ENCODE measurements around the gene NELL2.
"Not testable (repeated sequence)": the region's sequence is repeated elsewhere in the genome, so short reads cannot be mapped to it uniquely, and the experiment has no call there.

NELL2 gene

DNA sequence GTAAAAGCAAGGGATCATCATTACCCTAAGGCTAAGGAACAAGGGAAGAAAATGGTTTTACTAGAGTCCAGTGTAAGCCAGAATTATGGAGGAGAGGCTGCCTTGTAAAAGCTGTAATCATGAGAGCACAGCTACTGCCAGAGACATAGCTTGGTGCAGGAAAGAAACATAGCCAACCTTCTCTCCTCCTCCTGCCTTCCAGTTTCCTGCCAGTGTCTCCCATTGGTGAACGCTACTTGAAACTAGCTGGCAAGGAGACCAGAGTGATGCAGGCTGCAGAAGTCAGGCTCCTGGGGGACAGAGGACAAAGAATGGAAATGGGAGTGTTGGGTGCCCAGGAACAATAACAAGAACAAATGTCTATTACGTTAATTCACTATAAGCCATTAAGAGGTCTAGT lies 158.5 kb downstream of the NELL2 start:
- H3K4me3 ChIP-seq (ENCODE audit: low read length): no peak overlapping the region
- peaks cover 9% of the 10 kb centered on the region for H3K4me1 ChIP-seq (ENCODE audit: control insufficient read depth, low read depth, low read length)
- no peaks in the 10 kb centered on the region for H3K36me3 ChIP-seq (ENCODE audit: control insufficient read depth, low read depth, low read length)
- H3K27me3 ChIP-seq (ENCODE audit: control insufficient read depth, insufficient read depth, low read length): no peaks in the 10 kb centered on the region
- no peaks in the 10 kb centered on the region for H3K9me3 ChIP-seq (ENCODE audit: control insufficient read depth, low read depth, low read length)
- H3K9ac ChIP-seq (ENCODE audit: low read length): no peak overlapping the region
- no peak overlapping the region for H3K27ac ChIP-seq (ENCODE audit: low read length)

DNA sequence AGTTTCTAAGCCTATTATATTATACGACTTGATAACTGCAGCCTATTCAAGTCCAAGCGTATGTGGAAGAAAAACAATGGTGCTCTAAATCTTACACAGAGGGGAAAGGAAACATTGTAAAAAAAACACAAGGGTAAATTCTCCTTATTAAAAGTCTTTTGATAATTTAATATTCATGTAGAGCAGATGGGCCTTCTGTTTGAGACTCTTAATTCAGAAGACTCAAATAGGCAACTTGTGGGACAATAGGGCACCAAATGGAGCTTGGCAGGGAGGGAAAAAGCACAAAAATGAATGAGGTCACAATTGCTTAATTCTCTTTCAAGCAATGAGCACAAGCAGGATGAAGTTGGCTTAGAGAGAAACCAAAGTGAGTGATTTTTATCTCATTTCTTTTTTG lies 159.4 kb downstream of the NELL2 start:
- peaks cover 9% of the 10 kb centered on the region for H3K4me1 ChIP-seq (ENCODE audit: control insufficient read depth, low read depth, low read length)

DNA sequence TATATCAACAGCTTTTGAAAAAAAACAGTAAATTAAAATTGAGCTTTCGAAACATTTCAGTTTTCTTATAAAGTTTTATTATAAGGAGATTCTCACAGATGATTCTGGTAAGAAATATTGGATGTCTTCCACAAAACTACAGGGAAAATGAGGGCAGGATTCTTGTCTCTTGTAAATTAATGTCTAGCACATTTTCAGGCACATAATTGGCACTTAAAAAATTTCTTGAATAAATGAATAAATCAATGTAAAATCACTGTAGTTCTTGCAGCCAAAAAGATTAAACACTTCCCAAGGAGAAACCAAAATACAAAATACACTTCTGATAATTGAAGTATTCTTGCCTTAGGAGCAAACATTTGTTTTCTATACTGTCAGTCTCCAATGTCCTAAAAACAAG lies 164.4 kb downstream of the NELL2 start:
- no peak overlapping the region for H3K4me3 ChIP-seq (ENCODE audit: low read length)
- H3K4me1 ChIP-seq (ENCODE audit: control insufficient read depth, low read depth, low read length): no peaks in the 10 kb centered on the region
- H3K9me3 ChIP-seq (ENCODE audit: control insufficient read depth, low read depth, low read length): no peaks in the 10 kb centered on the region
- no peak overlapping the region for H3K9ac ChIP-seq (ENCODE audit: low read length)
- H3K27ac ChIP-seq (ENCODE audit: low read length): no peak overlapping the region
- no peaks in the 10 kb centered on the region for H3K27me3 ChIP-seq (ENCODE audit: control insufficient read depth, insufficient read depth, low read length)
- no peaks in the 10 kb centered on the region for H3K36me3 ChIP-seq (ENCODE audit: control insufficient read depth, low read depth, low read length)

More for the DNA sequence above, 159.4 kb downstream of the NELL2 start:
- no peak overlapping the region for H3K9ac ChIP-seq (ENCODE audit: low read length)
- no peak overlapping the region for H3K4me3 ChIP-seq (ENCODE audit: low read length)
- H3K27me3 ChIP-seq (ENCODE audit: control insufficient read depth, insufficient read depth, low read length): no peaks in the 10 kb centered on the region
- no peaks in the 10 kb centered on the region for H3K9me3 ChIP-seq (ENCODE audit: control insufficient read depth, low read depth, low read length)
- no peak overlapping the region for H3K27ac ChIP-seq (ENCODE audit: low read length)
- H3K36me3 ChIP-seq (ENCODE audit: control insufficient read depth, low read depth, low read length): no peaks in the 10 kb centered on the region

DNA sequence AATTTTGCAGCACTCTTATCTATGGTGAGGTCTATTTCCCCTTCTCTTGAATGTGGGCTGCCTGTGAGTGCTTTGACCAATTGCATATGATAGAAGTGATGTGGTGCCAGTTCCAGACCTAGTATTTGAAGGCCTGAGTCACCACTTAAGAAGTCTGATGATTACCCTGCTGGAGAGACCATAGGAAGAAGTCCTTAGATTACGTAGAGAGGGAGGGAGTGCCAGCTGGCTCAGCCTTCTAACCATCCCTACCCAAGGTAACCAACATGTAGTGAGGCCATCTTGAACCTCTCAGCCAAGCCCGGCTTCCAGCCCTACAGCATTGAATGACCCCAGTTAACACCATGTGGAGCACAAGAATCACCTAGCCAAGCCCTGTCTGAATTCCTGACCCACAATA lies 166.9 kb downstream of the NELL2 start:
- no peak overlapping the region for H3K27ac ChIP-seq (ENCODE audit: low read length)
- H3K36me3 ChIP-seq (ENCODE audit: control insufficient read depth, low read depth, low read length): no peaks in the 10 kb centered on the region
- no peak overlapping the region for H3K9ac ChIP-seq (ENCODE audit: low read length)
- no peaks in the 10 kb centered on the region for H3K27me3 ChIP-seq (ENCODE audit: control insufficient read depth, insufficient read depth, low read length)
- no peaks in the 10 kb centered on the region for H3K9me3 ChIP-seq (ENCODE audit: control insufficient read depth, low read depth, low read length)
- H3K4me1 ChIP-seq (ENCODE audit: control insufficient read depth, low read depth, low read length): no peaks in the 10 kb centered on the region
- no peak overlapping the region for H3K4me3 ChIP-seq (ENCODE audit: low read length)

DNA sequence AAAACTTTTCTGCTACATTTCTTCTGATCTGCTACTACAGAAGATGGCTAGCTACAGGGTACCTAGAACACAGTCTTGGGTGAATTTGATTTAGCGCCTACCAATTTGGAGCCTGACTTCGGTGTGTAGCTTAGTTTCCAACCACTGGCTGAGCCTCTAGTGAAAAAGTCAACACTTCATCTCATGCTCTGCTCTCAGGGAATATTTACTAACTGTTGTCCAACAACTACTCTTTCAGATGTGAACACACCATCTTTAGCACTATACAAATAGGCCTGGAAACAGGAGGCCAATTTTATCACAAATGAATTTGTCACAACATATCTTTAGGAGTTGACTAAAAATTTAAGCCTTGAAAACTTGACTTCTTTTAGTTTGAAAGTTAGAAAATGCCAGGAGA lies 167.9 kb downstream of the NELL2 start:
- Histone ChIP-seq H3K27me3 (ENCODE audit: control insufficient read depth, insufficient read depth, low read length) (no peaks in the 10 kb centered on the region), H3K9me3 (ENCODE audit: control insufficient read depth, low read depth, low read length) (no peaks in the 10 kb centered on the region), H3K4me1 (ENCODE audit: control insufficient read depth, low read depth, low read length) (no peaks in the 10 kb centered on the region), H3K27ac (ENCODE audit: low read length) (no peak overlapping the region), H3K4me3 (ENCODE audit: low read length) (no peak overlapping the region), H3K9ac (ENCODE audit: low read length) (no peak overlapping the region), H3K36me3 (ENCODE audit: control insufficient read depth, low read depth, low read length) (no peaks in the 10 kb centered on the region)

DNA sequence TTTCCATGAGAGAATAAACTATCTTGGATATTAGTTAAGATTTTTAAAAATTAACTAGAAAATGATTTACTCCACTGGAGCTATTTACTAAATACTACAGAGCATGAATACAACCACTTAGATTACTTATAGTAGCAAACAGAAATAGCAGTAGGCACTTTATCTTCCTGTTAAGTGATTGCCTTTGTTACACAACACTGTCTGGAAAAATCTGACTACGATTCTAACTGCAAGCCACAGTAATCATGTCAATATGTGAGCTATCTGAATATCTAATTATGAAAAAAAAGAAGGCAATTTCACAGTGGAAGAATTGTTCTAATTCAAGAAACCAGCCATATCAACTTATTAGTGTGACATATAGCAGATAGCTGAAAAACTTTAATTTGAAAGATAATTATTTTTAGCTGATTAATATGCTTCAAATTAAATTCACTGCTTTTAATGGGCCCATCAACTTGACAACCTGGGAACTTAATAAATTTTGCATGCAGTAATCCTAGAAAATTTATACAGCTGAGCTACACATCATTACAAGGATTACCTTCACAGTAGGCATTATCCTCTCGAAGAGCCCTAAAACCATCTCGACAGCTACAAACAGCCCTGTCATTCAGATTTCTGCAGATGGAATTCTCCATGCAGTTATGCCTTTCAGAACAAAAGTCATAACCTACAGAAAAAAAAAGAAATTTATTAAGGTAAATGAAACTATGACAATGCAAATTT lies 172.8 kb downstream of the NELL2 start:
- Histone ChIP-seq H3K27me3 (ENCODE audit: control insufficient read depth, insufficient read depth, low read length) (no peaks in the 10 kb centered on the region), H3K36me3 (ENCODE audit: control insufficient read depth, low read depth, low read length) (no peaks in the 10 kb centered on the region), H3K9ac (ENCODE audit: low read length) (no peak overlapping the region), H3K4me1 (ENCODE audit: control insufficient read depth, low read depth, low read length) (no peaks in the 10 kb centered on the region), H3K27ac (ENCODE audit: low read length) (no peak overlapping the region), H3K4me3 (ENCODE audit: low read length) (no peak overlapping the region), H3K9me3 (ENCODE audit: control insufficient read depth, low read depth, low read length) (no peaks in the 10 kb centered on the region)

DNA sequence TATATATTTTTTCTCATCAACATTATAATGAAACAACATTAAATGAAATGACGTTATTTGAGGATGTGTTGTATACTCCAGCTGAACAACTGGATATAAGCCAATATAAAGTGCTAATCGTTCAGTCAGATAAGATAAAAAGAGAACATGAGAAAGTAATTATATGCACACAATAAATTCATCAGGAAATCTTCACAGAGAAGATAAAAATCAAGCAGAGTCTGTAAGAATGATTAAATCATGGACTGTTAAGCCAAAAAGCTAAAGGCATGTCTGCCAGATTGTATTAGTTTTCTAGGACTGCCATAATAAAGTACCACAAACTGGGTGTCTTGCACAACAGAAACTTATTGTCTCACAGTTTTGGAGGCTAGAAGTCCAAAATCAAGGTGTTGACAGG lies 178.6 kb downstream of the NELL2 start:
- no peak overlapping the region for H3K27ac ChIP-seq (ENCODE audit: low read length)
- H3K36me3 ChIP-seq (ENCODE audit: control insufficient read depth, low read depth, low read length): no peaks in the 10 kb centered on the region
- no peaks in the 10 kb centered on the region for H3K27me3 ChIP-seq (ENCODE audit: control insufficient read depth, insufficient read depth, low read length)
- H3K4me1 ChIP-seq (ENCODE audit: control insufficient read depth, low read depth, low read length): peaks cover 9% of the 10 kb centered on the region
- no peaks in the 10 kb centered on the region for H3K9me3 ChIP-seq (ENCODE audit: control insufficient read depth, low read depth, low read length)
- H3K9ac ChIP-seq (ENCODE audit: low read length): no peak overlapping the region
- no peak overlapping the region for H3K4me3 ChIP-seq (ENCODE audit: low read length)

DNA sequence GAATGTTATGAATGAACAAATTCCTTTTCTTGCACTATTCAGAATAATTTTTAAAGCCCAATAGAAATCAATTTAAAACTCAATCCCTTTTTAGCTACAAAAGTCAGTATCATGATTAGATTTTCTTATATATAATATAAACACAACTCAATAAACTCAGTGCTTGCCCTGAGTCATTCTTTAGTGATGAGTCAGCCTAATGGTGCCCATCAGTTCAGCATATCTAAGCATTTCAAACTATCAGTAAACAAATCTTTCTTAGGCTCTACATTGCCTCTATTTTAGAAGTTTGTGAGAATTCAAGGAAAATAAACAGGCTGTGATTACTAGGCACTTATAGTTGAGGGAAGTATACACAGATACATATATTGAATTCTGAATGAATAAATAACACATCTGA lies 179.6 kb downstream of the NELL2 start:
- H3K27ac ChIP-seq (ENCODE audit: low read length): no peak overlapping the region
- H3K4me1 ChIP-seq (ENCODE audit: control insufficient read depth, low read depth, low read length): peaks cover 9% of the 10 kb centered on the region
- H3K27me3 ChIP-seq (ENCODE audit: control insufficient read depth, insufficient read depth, low read length): no peaks in the 10 kb centered on the region
- no peak overlapping the region for H3K4me3 ChIP-seq (ENCODE audit: low read length)
- H3K9ac ChIP-seq (ENCODE audit: low read length): no peak overlapping the region
- no peaks in the 10 kb centered on the region for H3K36me3 ChIP-seq (ENCODE audit: control insufficient read depth, low read depth, low read length)
- H3K9me3 ChIP-seq (ENCODE audit: control insufficient read depth, low read depth, low read length): no peaks in the 10 kb centered on the region

DNA sequence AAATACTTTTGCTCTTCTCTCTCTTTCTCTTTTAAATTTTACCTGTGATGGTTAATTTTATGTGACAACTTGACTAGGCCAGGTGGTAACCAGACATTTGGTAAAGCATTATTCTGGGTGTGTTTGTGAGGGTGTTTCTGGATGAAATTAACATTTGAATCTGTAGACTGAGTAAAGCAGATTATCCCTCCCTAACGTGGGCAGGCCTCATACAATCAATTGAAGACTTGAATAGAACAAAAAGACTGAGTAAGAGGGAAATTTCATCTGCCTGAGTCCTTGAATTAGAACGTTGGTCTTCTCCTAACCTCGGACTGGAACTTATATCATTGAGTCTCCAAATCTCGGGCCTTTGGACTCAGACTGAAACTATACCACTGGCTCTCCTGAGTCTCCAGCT lies 182.1 kb downstream of the NELL2 start:
- Histone ChIP-seq H3K9ac (ENCODE audit: low read length) (no peak overlapping the region), H3K9me3 (ENCODE audit: control insufficient read depth, low read depth, low read length) (no peaks in the 10 kb centered on the region), H3K36me3 (ENCODE audit: control insufficient read depth, low read depth, low read length) (no peaks in the 10 kb centered on the region), H3K27ac (ENCODE audit: low read length) (no peak overlapping the region), H3K4me3 (ENCODE audit: low read length) (no peak overlapping the region), H3K4me1 (ENCODE audit: control insufficient read depth, low read depth, low read length) (peaks cover 9% of the 10 kb centered on the region), H3K27me3 (ENCODE audit: control insufficient read depth, insufficient read depth, low read length) (no peaks in the 10 kb centered on the region)

DNA sequence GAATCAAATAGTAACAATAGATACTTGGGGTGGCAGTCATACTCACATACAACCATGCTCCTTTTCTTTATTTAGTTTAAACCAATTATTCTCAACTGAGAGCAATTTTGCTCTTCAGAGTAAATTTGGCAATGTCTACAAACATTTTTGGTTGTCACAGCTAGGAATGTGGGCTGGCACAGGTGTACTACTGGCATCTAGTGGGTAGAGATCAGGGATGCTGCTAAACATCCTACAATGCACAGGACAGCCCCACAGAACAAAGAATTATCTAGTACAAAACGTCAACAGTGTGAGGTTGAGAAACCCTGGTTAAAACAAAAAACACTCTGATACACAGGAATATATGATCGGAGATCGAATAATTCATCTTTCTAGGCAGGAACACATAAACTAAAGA lies 186.5 kb downstream of the NELL2 start:
- no peak overlapping the region for H3K9ac ChIP-seq (ENCODE audit: low read length)
- no peaks in the 10 kb centered on the region for H3K27me3 ChIP-seq (ENCODE audit: control insufficient read depth, insufficient read depth, low read length)
- H3K4me1 ChIP-seq (ENCODE audit: control insufficient read depth, low read depth, low read length): peaks cover 6% of the 10 kb centered on the region
- no peak overlapping the region for H3K27ac ChIP-seq (ENCODE audit: low read length)
- H3K9me3 ChIP-seq (ENCODE audit: control insufficient read depth, low read depth, low read length): no peaks in the 10 kb centered on the region
- H3K36me3 ChIP-seq (ENCODE audit: control insufficient read depth, low read depth, low read length): no peaks in the 10 kb centered on the region
- no peak overlapping the region for H3K4me3 ChIP-seq (ENCODE audit: low read length)

DNA sequence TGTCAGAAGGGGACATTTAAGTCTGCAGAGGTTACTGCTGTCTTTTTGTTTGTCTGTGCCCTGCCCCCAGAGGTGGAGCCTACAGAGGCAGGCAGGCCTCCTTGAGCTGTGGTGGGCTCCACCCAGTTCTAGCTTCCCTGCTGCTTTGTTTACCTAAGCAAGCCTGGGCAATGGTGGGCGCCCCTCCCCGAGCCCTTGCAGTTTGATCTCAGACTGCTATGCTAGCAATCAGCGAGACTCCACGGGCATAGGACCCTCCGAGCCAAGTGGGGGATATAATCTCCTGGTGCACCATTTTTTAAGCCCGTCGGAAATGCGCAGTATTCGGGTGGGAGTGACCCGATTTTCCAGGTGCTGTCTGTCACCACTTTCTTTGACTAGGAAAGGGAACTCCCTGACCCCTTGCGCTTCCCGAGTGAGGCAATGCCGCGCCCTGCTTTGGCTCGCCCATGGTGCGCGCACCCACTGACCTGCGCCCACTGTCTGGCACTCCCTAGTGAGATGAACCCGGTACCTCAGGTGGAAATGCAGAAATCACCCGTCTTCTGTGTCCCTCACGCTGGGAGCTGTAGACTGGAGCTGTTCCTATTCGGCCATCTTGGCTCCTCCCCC lies 189.2 kb downstream of the NELL2 start:
- not testable (repeated sequence) for H3K27me3 ChIP-seq (ENCODE audit: control insufficient read depth, insufficient read depth, low read length); H3K9ac ChIP-seq (ENCODE audit: low read length)

DNA sequence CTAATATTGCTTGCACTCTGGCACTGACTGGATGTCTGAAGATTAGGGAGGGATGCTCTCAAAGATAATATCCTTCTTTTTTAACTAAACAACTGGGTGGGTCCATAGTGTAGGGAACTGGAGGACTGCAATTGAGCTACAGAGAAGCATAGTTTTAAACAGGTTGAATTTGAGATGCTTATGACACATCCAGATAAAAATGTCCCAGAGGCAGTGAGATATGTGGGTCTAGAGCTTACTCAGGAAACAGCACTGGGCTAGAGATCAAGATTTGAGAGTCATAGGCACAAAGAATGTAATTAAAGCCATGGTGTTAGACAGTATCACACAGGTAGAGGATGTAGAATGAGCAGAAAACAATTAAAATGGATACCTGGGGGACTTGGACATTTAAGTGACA lies 198.4 kb downstream of the NELL2 start:
- Histone ChIP-seq H3K4me1 (ENCODE audit: control insufficient read depth, low read depth, low read length) (peaks cover 9% of the 10 kb centered on the region), H3K27me3 (ENCODE audit: control insufficient read depth, insufficient read depth, low read length) (no peaks in the 10 kb centered on the region), H3K36me3 (ENCODE audit: control insufficient read depth, low read depth, low read length) (no peaks in the 10 kb centered on the region), H3K9ac (ENCODE audit: low read length) (no peak overlapping the region), H3K9me3 (ENCODE audit: control insufficient read depth, low read depth, low read length) (no peaks in the 10 kb centered on the region), H3K27ac (ENCODE audit: low read length) (no peak overlapping the region), H3K4me3 (ENCODE audit: low read length) (no peak overlapping the region)

More for the DNA sequence above, 189.2 kb downstream of the NELL2 start:
- not testable (repeated sequence) for H3K9me3 ChIP-seq (ENCODE audit: control insufficient read depth, low read depth, low read length); H3K4me3 ChIP-seq (ENCODE audit: low read length); H3K4me1 ChIP-seq (ENCODE audit: control insufficient read depth, low read depth, low read length); H3K36me3 ChIP-seq (ENCODE audit: control insufficient read depth, low read depth, low read length); H3K27ac ChIP-seq (ENCODE audit: low read length)
